Fibroblast of skin of left quadriceps (primary cell): ENCODE data around the gene TXNDC17.
"Not testable (repeated sequence)": the region's sequence is repeated elsewhere in the genome, so short reads cannot be mapped to it uniquely, and the experiment has no call there.

Experiments
- DNase-seq, 2 experiments: peaks; one replicate each; pipeline ENCODE4 v3.0.0-alpha.2; 2013; ENCODE audit warnings: low read depth in 2 of 2

The TXNDC17 gene

DNA sequence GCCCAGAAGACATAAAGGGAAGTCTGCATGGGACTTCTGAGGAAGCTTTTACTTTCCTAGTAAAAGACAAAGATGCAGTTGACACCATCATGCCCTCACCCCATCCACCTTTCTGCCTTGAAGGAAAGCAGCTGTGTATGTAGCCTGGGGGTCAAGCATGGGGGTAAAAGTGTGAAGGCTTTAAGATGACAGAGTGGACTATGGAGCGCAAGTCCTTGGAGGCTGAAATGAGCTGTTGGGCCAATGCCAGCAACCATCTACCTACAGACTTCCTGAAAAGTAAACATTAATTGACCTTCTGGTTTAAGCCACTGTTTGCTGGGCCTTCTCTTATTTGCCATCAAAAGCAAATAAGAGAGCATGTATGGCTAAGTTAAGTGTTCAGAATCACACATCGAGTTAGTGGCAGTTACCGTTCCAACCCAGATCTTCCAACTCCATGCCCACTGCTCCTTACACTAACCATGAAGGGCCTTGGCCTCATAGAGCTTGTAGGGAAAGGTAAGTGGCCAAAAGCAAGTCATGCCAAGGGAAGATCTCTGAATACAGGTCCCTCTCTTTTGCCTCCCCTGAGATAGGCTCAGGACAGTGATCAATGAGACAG, 42.3 kb downstream of the TXNDC17 start:
- DNase-seq: no peak

DNA sequence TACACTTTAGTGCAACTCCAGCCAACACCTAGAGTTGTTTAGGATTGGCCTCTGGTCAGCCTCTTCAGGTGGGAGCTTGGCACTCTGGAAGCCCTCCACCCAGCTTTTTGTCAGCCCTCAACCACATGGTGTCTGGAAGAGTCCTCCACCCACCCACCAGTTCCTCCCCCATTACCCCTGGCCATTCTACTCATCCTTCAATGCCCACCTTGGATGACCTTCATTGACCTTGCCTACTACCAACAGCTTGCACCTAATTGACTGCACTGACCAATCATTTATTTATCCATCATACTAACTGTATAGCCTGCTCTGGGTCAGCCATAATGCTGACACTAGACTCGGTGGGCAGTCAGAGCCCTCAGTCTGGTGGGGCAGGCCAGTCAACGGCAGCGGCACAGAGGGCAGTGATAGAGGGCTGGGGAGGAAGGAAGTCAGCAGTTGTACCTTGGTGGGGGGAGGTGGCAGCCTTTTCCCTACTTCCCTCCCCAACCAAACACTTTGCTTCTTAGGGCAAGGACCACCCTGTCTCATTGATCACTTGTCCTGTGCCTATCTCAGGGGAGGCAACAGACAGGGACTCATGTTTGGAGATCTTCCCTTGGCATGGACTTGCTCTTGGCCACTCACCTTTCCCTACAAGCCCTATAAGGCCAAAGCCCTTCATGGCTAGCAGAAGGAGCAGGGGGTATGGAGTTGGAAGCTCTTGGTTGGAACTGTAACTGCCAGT, 43.0 kb downstream of the TXNDC17 start:
- no peak for DNase-seq

DNA sequence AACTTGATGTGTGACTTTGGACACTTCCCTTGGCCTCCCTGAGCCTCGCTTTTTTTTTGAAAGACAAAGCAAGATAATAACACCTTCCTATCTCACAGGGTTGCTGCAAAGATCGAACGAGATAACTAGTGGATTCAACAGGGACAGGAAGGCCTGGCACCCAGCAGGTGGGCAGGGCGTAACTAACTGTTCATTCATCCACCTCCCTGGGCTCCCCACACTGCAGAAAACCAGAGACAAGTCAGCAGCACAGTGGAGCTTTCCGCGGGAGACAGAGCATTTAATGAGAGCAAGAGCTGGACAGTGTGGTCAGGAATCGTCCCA, 43.6 kb downstream of the TXNDC17 start:
- DNase-seq: no peak

DNA sequence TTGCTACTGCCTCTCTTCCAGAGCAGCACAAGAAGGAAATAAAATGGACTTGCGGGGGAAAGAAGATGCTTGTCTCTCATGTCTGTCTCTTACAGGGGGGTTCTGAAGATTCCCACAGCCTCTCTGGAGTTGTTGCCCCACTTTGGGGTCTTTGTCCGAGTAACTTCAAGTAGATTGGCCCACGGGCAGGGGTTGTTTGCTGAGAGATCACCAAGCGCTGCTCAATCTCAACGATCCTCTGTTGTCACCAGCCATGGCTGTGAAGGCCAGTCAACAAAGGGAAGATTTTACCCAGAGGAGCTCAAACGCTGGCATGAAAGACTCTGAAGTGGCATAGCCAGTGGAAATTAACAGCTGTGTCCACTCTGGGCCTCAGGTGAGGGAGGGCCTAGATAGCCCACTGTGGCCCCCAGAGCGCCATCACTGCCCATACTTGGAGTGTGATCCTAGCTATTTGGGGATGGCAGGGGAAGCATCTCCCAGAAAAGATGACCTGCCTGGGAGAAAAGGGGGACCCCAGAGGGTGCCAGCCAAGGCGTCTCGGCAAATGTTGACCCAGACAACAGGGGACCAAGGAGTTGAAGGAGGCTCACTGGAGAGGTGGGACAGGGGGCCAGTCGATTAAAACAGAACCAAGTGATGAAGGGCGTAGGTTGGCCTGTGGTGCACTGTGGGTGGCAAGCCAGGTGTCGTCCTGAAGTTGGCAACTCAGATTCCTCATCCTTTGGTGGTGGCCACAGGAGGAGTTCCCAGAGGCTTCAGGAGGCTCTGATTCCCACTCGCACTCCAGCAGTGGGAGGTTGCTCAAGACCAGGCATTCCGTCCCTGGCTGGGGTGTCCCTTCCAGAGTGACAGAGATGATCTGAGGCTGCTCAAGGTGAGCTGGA, 44.3 kb downstream of the TXNDC17 start:
- DNase-seq: no peak

DNA sequence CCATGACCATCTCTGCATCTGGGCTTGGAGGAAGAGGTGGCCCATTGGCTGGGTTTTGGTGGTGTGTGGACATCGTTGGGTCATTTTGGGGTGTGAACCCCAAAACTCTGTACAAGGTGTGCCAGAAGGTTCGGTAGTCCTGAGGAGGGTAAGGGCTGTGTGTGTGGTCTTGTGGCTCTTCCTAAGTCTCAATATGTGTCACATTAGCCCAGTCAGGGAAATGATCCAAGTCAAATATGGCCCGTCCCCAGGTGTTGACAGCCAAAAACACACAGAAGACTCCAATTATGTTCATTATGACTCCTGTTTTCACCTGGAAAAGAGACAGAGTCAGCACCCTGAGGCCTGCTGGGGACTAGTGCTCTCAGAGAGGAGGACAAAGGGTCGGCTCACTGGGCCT, 45.2 kb downstream of the TXNDC17 start:
- DNase-seq: no peak

DNA sequence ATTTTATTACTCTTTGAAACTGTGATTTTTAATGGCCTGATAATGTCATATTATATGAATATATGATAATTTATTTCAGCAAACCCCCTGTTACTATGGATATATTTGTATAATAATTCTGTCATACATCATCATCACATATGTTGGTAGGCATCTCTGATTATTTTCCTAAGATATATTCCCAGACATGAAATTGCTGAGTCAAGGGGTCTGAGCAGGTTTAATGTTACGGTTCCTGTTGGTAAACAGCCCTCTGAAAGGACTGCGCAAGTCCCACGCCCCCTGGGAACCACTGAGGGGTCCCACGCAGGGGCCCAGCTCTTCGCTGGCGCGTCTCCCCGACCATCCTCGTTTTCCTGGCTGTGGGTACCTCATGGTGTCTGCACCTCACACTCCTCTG, 48.1 kb downstream of the TXNDC17 start:
- no peak for DNase-seq

DNA sequence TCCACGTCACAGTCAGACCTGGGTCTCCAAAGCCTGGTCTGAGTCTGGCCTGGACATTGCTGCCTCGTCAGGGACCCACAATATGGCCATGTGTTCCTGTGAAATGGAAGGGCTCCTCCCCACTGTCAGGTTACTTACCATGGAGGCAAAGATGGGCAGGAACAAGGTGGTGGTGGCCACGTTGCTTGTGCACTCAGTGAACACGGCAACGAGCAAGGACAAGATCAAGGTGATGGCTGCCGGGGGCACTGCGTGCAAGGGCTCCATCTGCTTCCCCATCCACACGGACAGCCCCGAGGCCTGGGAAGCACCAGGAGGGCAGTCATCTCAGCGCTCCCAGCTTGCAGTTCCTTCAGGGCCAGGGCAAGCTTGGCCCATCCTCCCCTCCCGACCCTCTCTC, 49.8 kb downstream of the TXNDC17 start:
- DNase-seq: no peak

DNA sequence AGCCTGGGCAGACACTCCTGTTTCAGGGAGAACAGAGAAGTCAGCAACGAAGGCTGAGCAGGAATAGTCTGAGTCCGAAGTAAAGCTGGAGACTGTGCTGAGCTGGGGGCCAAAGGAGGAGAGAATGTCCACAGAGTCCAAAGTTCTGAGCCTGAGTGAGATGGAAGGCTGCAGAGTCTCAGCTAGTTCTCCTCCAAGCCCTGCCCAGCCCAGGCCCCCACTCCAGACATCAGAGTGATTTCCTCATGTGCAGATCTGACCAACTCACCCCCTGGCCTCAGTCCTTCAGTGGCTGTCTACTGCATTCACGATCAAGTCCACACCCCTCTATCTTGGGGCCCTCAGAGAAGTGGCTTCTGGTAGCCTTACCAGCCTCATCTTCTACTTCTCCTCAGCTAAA, 50.7 kb downstream of the TXNDC17 start:
- DNase-seq: no peak

DNA sequence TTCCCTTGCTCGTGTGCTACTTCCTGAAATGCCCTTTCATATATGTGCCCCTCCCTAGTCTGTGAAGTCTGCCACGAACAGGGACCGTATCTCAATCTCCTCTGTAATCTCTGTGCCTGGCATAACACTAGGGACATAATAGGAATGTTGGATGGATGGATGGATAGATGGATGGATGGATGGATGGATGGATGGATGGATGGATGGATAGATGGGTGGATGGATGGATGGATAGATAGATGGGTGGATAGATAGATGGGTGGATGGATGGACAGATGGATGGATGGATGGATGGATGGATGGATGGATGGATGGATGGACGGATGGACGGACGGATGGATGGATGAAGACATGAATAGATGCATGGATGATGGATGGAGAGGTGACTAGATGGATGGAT, 51.1 kb downstream of the TXNDC17 start:
- not testable (repeated sequence) for DNase-seq
